C4-2B (cell line): ENCODE data around the gene F5.

Experiments used
- ZFX ChIP-seq: fragments of 450-650 bp; IDR thresholded peaks from 2 replicates; pipeline ENCODE4 v1.6.1; 2017
- TF ChIP-seq, protein P1 (sequence below): fragments of 450-650 bp; conservative IDR thresholded peaks from 2 replicates; pipeline ENCODE4 v1.5.1; 2017; ENCODE audit warnings: mild to moderate bottlenecking

DNA sequence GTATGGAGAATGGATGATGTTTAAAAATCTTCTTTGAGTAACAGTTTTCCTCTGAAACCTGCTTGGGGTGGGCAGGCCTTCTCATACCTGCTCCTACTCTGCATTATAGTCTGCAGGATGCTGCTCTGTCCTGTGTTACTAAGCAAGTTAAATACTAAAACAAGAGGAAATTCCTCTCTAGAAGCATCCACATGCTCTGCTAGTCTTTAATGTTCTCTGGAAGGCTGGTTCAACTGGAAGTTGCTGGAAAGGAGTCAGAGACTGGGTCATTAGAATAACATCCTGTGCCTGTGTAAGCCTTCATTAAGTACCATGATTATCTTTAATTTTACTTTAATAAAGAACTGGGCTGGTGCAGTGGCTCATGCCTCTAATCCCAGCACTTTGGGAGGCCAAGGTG, 37.8 kb upstream of the F5 start:
- TF ChIP-seq, protein P1, sequence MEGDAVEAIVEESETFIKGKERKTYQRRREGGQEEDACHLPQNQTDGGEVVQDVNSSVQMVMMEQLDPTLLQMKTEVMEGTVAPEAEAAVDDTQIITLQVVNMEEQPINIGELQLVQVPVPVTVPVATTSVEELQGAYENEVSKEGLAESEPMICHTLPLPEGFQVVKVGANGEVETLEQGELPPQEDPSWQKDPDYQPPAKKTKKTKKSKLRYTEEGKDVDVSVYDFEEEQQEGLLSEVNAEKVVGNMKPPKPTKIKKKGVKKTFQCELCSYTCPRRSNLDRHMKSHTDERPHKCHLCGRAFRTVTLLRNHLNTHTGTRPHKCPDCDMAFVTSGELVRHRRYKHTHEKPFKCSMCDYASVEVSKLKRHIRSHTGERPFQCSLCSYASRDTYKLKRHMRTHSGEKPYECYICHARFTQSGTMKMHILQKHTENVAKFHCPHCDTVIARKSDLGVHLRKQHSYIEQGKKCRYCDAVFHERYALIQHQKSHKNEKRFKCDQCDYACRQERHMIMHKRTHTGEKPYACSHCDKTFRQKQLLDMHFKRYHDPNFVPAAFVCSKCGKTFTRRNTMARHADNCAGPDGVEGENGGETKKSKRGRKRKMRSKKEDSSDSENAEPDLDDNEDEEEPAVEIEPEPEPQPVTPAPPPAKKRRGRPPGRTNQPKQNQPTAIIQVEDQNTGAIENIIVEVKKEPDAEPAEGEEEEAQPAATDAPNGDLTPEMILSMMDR = no peak
- TF ChIP-seq ZFX = no peak
